ENCODE measurements around the gene SYNPO2L. TPM values are rescaled to one million over a fixed set of nuclear protein-coding genes. Genes with fewer than 3 reads are reported as not detected.

SYNPO2L gene
- total and polyA plus RNA-seq, 9 of the 15 experiments (the other 6 are each of a cell fraction or from before 2014, with no cell fraction given), result 0.03 to 0.07 TPM; not detected in 7

- no peak overlapping the region for H2AFZ ChIP-seq (ENCODE audit: low read depth, low read length)
- no peak overlapping the region for H3K27ac ChIP-seq (ENCODE audit: extremely low read depth, low read depth, low read length)
- intact Hi-C loops (cut with micrococcal nuclease) (no loop called here), in situ Hi-C loops (cut with MboI) (no loop called here)
- no peak for FAIRE-seq
- POLR2A ChIA-PET, result interaction anchor here (2.6 kb wide), 1 partner anchor 9 kb away, joined by 12 read pairs; no protein-coding TSS in a partner anchor
- H3K9me3 ChIP-seq (replicated peaks; ENCODE audit: control insufficient read depth, insufficient read depth, low read depth, low read length), result no peaks in the 10 kb centered on the region
- H4K20me1 ChIP-seq (replicated peaks; ENCODE audit: control insufficient read depth, insufficient read depth, low read length), result no peaks in the 10 kb centered on the region; the same call in 1 of the 2 replicates
- 25% methylated on average over 3 of the region's 3 CpGs for WGBS (ENCODE audit: insufficient coverage, low coverage, missing lambda C conversion rate)
- H3K36me3 ChIP-seq (ENCODE audit: control insufficient read depth, insufficient read depth, low read length), result no peaks in the 10 kb centered on the region
- H3K9ac ChIP-seq (ENCODE audit: insufficient read depth in 1 of 2, low read depth in 2 of 2, low read length in 2 of 2), result no peak overlapping the region
- H3K27me3 ChIP-seq (ENCODE audit: control insufficient read depth in 2 of 2, insufficient read depth in 2 of 2, low read length in 2 of 2), result peaks cover 17 to 22% of the 10 kb centered on the region in 2 experiments; a peak in 4 of 5 replicates
- H3K4me2 ChIP-seq (ENCODE audit: insufficient read depth, low read length), result no peak overlapping the region
- ATAC-seq, result no peak
- no peaks in the 10 kb centered on the region for H3K79me2 ChIP-seq (ENCODE audit: control insufficient read depth, insufficient read depth, low read length)
- TF ChIP-seq ZNF512 (tag; IDR thresholded peaks at IDR 0.05), result no peak
- TF ChIP-seq ZNF655 (CRISPR knock-in tag; IDR thresholded peaks at IDR 0.05), result no peak
- TF ChIP-seq ZMIZ1 (IDR thresholded peaks at IDR 0.05; ENCODE audit: low read depth in 2 of 2, low read length in 2 of 2), result no peak
- TF ChIP-seq CEBPG (CRISPR knock-in tag; IDR thresholded peaks at IDR 0.05), result no peak
- TF ChIP-seq CEBPG (tag; conservative IDR thresholded peaks at IDR 0.05 in 1 of 2, IDR thresholded peaks at IDR 0.05 in 1 of 2), result no peak
- no peak for TF ChIP-seq SIRT6 (IDR thresholded peaks at IDR 0.05; ENCODE audit: low read depth, low read length)
- no peak for TF ChIP-seq GABPA (tag; conservative IDR thresholded peaks at IDR 0.05; ENCODE audit: low read depth)
- CTCF ChIA-PET (ENCODE audit: low intra/inter-chr PET ratio), result no interaction called here
- peak in 1 of 4 experiments; percentile 5 for DNase-seq (ENCODE audit: extremely low read depth in 1 of 4, low spot score in 3 of 4)
- peaks cover 5 to 6% of the 10 kb centered on the region in 2 experiments; a peak in 4 of 5 replicates for H3K4me1 ChIP-seq (replicated peaks in 1 of 2; ENCODE audit: control insufficient read depth in 2 of 2, insufficient read depth in 2 of 2, low read length in 2 of 2)
- H3K9me1 ChIP-seq (ENCODE audit: control insufficient read depth, insufficient read depth, low read length), result no peaks in the 10 kb centered on the region
- no peak overlapping the region for H3K4me3 ChIP-seq
- no TSS peak for BruUV-seq (replicated peaks)
These were observed 16.5 kb downstream of the SYNPO2L start for GRCh38 chr10:73639286-73639685.
